GM10266 (cell line): ENCODE measurements around the gene TUBA1C.
A peak's percentile ranks its signal among the peaks of the same experiment; 100 is the strongest.

ENCODE experiments used
- DNase-seq: peaks from one replicate; pipeline ENCODE4 v3.0.0; 2012; ENCODE audit errors: extremely low spot score
- TF ChIP-seq, protein P1 (sequence below): IDR thresholded peaks from 2 replicates; pipeline ENCODE4 v1.5.1; 2012; ENCODE audit warnings: mild to moderate bottlenecking, low read depth; ENCODE audit not compliant: control insufficient read depth, insufficient read depth; ENCODE audit errors: missing control alignments

TUBA1C gene

DNA sequence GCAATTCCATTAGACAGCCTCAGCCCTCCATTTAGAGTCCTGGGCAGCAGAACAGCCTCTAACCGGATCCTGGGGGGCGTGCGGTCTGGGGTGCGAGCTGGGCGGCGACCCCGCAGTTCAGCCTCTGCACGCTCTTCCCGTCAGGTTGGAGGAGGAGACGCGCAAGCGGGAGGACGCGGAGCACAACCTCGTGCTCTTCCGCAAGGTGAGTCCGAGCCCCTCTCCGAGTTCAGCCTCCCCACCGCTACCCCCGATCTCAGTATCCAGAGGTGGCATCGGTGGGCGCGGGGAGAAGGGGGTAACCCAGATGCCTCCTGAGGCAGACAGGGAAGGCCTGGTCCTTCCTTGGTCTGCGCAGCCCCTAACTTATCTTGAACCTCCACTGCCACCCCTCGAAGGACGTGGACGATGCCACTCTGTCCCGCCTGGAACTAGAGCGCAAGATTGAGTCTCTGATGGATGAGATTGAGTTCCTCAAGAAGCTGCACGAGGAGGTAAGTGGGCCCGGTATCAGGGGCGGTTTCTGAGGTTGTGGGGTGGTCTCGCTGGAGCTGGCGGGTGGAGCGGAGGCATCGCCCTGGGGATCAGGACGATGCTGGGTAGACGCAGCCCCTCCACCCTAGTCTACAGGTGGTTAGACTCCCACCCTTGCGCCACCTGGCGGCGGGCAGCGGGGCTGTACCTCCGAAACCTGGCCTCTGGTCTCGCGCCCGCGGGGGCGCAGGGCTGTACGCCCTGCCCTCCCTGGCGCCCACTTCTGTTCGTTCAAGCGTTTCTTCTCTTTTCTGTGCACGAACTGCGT, 31.4 kb downstream of the TUBA1C start:
- DNase-seq = peak; percentile 92
- TF ChIP-seq, protein P1, sequence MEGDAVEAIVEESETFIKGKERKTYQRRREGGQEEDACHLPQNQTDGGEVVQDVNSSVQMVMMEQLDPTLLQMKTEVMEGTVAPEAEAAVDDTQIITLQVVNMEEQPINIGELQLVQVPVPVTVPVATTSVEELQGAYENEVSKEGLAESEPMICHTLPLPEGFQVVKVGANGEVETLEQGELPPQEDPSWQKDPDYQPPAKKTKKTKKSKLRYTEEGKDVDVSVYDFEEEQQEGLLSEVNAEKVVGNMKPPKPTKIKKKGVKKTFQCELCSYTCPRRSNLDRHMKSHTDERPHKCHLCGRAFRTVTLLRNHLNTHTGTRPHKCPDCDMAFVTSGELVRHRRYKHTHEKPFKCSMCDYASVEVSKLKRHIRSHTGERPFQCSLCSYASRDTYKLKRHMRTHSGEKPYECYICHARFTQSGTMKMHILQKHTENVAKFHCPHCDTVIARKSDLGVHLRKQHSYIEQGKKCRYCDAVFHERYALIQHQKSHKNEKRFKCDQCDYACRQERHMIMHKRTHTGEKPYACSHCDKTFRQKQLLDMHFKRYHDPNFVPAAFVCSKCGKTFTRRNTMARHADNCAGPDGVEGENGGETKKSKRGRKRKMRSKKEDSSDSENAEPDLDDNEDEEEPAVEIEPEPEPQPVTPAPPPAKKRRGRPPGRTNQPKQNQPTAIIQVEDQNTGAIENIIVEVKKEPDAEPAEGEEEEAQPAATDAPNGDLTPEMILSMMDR = peak; percentile 81

DNA sequence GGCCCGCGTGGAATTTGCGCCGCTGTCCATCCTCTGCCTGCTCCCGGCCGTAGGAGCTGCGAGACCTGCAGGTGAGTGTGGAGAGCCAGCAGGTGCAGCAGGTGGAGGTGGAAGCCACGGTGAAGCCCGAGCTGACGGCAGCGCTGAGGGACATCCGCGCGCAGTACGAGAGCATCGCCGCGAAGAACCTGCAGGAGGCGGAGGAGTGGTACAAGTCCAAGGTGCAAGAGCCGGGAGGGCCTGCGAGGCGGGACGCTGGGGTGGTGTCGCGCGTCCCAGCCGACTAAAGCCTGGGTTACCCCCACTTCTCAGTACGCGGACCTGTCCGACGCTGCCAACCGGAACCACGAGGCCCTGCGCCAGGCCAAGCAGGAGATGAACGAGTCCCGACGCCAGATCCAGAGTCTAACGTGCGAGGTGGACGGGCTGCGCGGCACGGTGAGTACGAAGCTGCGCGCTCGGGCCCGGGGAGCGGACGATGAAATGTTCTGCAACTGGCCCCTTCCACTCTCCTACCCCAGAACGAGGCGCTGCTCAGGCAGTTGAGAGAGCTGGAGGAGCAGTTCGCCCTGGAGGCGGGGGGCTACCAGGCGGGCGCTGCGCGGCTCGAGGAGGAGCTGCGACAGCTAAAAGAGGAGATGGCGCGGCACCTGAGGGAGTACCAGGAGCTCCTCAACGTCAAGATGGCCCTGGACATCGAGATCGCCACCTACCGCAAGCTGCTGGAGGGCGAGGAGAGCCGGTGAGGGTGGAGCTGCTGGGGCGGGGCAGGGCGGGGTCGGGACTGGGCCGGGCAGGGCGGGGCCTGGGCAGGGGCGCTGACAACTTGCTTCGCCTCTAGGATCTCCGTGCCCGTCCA, 32.2 kb downstream of the TUBA1C start:
- TF ChIP-seq, protein P1 = peak; percentile 25
- DNase-seq = peak; percentile 75

DNA sequence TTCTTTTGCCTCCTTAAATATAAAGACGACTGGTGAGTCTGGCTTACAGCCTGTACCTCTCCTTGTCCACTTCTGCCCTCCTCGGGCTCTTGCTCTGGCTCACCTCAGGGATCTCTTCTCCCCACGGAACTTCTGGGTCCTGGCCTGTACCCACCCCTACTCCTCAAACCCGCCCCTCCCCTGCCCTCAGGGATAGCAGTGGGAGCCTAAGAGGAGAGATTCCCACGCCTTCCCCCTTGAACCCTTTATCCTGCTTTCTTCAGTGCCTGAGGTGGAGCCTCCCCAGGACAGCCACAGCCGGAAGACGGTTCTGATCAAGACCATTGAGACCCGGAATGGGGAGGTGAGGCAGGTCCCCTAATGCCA, 32.8 kb downstream of the TUBA1C start:
- DNase-seq = no peak
- TF ChIP-seq, protein P1 = no peak

DNA sequence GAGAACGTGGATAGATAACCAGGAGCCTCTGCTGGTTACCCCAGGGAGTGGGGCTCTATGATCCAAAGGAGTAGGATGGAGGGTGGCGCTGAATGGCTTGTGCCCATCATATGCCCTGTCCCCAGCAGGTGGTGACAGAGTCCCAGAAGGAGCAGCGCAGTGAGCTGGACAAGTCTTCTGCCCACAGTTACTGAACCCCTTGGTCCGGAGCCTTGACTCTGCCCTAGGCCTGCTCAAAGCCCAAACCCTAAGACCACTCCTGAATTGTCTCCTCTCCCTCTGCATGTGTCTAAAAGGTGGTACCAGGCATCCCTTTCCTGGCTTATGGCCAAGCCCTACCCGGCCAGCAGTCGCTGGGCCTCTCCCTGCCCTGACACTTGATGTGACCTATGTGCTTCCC, 33.3 kb downstream of the TUBA1C start:
- TF ChIP-seq, protein P1 = no peak
- DNase-seq = no peak

DNA sequence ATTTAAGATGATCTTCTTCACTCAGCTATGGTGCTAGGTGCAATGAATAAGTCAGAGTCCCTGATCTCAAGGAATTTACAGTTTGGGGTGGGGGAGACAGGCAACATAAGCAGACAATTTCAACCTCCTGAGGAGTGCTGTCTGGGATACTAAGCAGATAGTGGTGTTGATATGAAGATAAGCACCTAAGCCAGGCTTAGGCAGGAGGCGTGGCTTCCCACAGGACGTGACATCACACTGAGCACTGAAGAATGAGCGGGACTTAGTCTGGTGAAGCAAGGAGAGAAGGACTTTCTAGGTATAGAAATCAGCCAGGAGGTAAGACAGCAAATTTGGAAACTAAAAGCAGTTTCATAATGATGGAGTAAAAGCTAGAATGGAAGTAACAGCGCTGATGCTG, 36.9 kb downstream of the TUBA1C start:
- TF ChIP-seq, protein P1 = no peak

DNA sequence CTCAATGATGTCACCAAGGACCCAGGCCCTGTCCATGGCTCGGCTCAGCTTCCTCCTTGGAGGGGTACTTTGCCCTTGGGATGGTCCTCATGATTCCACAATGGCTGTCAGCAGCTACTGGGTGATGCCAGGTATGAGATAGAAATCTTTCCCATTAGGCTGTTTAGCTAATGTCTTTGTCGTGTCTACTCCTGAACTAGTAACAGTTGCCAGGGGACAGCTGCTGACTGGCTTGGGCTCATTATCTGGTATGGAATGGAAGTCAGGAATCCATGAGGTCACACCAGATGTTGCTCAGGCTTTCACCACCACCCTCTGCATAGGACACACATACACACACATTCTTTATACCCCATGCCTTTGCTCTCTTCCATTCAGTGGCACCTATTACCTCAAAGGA, 39.3 kb downstream of the TUBA1C start:
- TF ChIP-seq, protein P1 = no peak
- DNase-seq = no peak

More for the DNA sequence above, 36.9 kb downstream of the TUBA1C start:
- no peak for DNase-seq
